ENCODE data around the gene C12orf75. TPM values are rescaled to one million over a fixed set of nuclear protein-coding genes. Genes with fewer than 3 reads are reported as not detected.
"Not testable (repeated sequence)": the region's sequence is repeated elsewhere in the genome, so short reads cannot be mapped to it uniquely, and the experiment has no call there.

Gene C12orf75
- total RNA-seq, 1 donor from 2014 or later, result 169 TPM

DNA sequence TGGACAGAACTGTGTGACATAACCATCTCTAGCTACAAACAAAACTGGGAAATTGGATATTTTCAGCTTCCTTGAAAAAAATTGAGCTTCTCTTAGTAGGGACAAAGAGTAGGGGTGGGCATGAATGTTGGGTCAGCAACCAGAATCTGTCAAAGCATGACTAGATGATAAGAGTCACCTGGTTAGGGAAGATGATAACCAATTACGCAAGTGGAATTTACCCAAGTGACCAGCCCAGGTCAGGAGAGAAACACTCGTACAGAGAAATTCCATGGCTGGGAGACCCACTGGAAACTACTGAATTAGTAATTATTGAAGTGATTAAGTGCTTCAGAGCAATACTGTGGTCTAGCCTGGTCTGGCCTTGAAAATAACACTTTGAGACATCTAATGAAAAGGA is 36.3 kb upstream of the C12orf75 start:
- no peak for DNase-seq (ENCODE audit: extremely low spot score, unreplicated experiment)
- Mint-ChIP-seq H3K4me1 (ENCODE audit: unreplicated experiment) (peaks cover 2% of the 10 kb centered on the region), H3K27ac (ENCODE audit: unreplicated experiment) (no peak overlapping the region), H3K36me3 (ENCODE audit: unreplicated experiment) (peaks cover 2% of the 10 kb centered on the region), H3K4me3 (ENCODE audit: unreplicated experiment) (no peak overlapping the region), H3K9me3 (ENCODE audit: unreplicated experiment) (peaks cover 12% of the 10 kb centered on the region), H3K27me3 (ENCODE audit: unreplicated experiment) (no peaks in the 10 kb centered on the region)
- no peak for TF ChIP-seq CTCF (IDR thresholded peaks at IDR 0.05)

- no peaks in the 10 kb centered on the region for H3K27me3 Mint-ChIP-seq (ENCODE audit: unreplicated experiment)
Measured at GRCh38 chr12:105294886-105295479, 35.5 kb upstream of the C12orf75 start.

GRCh38 chr12:105296116-105297089 is 34.1 kb upstream of the C12orf75 start:
- Mint-ChIP-seq H3K9me3 (ENCODE audit: unreplicated experiment) (peaks cover 15% of the 10 kb centered on the region), H3K36me3 (ENCODE audit: unreplicated experiment) (peaks cover 2% of the 10 kb centered on the region), H3K4me1 (ENCODE audit: unreplicated experiment) (peaks cover 2% of the 10 kb centered on the region), H3K27ac (ENCODE audit: unreplicated experiment) (no peak overlapping the region), H3K4me3 (ENCODE audit: unreplicated experiment) (no peak overlapping the region), H3K27me3 (ENCODE audit: unreplicated experiment) (no peaks in the 10 kb centered on the region)
- no peak for TF ChIP-seq CTCF (IDR thresholded peaks at IDR 0.05)
- DNase-seq (ENCODE audit: extremely low spot score, unreplicated experiment), result no peak

More at GRCh38 chr12:105294886-105295479, 35.5 kb upstream of the C12orf75 start:
- TF ChIP-seq CTCF (IDR thresholded peaks at IDR 0.05), result no peak
- H3K4me1 Mint-ChIP-seq (ENCODE audit: unreplicated experiment), result peaks cover 2% of the 10 kb centered on the region
- H3K36me3 Mint-ChIP-seq (ENCODE audit: unreplicated experiment), result peaks cover 2% of the 10 kb centered on the region
- peaks cover 15% of the 10 kb centered on the region for H3K9me3 Mint-ChIP-seq (ENCODE audit: unreplicated experiment)
- H3K27ac Mint-ChIP-seq (ENCODE audit: unreplicated experiment), result no peak overlapping the region
- no peak for DNase-seq (ENCODE audit: extremely low spot score, unreplicated experiment)
- H3K4me3 Mint-ChIP-seq (ENCODE audit: unreplicated experiment), result no peak overlapping the region

DNA sequence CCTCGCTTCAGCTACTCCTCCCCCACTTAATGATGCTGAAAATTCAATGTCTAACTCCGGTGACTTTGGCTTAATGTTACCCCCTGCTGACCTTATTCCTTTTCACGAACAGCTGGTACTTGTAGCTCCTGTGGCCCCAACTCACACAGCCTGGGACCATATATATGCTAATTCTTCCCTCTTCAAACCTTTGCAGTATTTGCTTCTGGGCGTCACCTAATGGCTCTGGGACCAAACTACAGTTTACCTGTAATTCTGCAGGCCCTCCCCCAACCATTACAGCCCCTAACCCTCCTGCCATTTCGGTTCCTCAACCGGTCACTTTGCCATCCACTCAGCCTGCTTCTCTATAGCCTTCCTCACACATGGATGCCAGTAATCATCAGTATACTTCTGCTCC is 29.6 kb upstream of the C12orf75 start:
- no peak overlapping the region for H3K4me3 Mint-ChIP-seq (ENCODE audit: unreplicated experiment)
- peaks cover 8% of the 10 kb centered on the region for H3K4me1 Mint-ChIP-seq (ENCODE audit: unreplicated experiment)
- H3K27me3 Mint-ChIP-seq (ENCODE audit: unreplicated experiment), result no peaks in the 10 kb centered on the region
- DNase-seq (ENCODE audit: extremely low spot score, unreplicated experiment), result no peak
- H3K27ac Mint-ChIP-seq (ENCODE audit: unreplicated experiment), result no peak overlapping the region
- TF ChIP-seq CTCF (IDR thresholded peaks at IDR 0.05), result no peak
- H3K36me3 Mint-ChIP-seq (ENCODE audit: unreplicated experiment), result peaks cover 2% of the 10 kb centered on the region
- H3K9me3 Mint-ChIP-seq (ENCODE audit: unreplicated experiment), result peaks cover 15% of the 10 kb centered on the region

DNA sequence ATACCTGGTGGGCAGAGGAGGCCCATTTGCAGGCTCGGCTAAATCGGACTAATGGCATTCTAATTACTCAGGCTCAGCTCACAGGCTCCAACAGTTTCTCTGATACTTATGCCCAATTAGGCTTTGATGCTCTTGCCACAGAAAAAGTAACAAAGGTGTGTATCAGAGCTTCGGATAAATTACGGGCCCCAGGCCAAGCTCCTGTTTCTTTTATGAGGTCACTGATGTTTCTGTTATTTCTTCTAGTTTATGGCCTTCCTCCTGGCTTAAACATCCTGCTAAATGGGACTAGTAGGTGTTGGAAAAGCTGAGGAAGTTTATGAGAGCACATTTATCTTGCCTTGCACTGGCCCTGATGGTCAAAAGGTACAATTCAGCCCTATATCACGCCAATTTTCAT is 28.8 kb upstream of the C12orf75 start:
- H3K27me3 Mint-ChIP-seq (ENCODE audit: unreplicated experiment), result no peaks in the 10 kb centered on the region
- peaks cover 15% of the 10 kb centered on the region for H3K9me3 Mint-ChIP-seq (ENCODE audit: unreplicated experiment)
- H3K4me3 Mint-ChIP-seq (ENCODE audit: unreplicated experiment), result no peak overlapping the region
- peaks cover 10% of the 10 kb centered on the region for H3K4me1 Mint-ChIP-seq (ENCODE audit: unreplicated experiment)
- no peak for TF ChIP-seq CTCF (IDR thresholded peaks at IDR 0.05)
- no peak overlapping the region for H3K27ac Mint-ChIP-seq (ENCODE audit: unreplicated experiment)
- no peak for DNase-seq (ENCODE audit: extremely low spot score, unreplicated experiment)
- peaks cover 2% of the 10 kb centered on the region for H3K36me3 Mint-ChIP-seq (ENCODE audit: unreplicated experiment)

- Mint-ChIP-seq H3K4me1 (ENCODE audit: unreplicated experiment) (peaks cover 22% of the 10 kb centered on the region), H3K9me3 (ENCODE audit: unreplicated experiment) (peaks cover 10% of the 10 kb centered on the region)
- H3K4me3 Mint-ChIP-seq (ENCODE audit: unreplicated experiment); H3K36me3 Mint-ChIP-seq (ENCODE audit: unreplicated experiment); H3K27ac Mint-ChIP-seq (ENCODE audit: unreplicated experiment); H3K27me3 Mint-ChIP-seq (ENCODE audit: unreplicated experiment); DNase-seq (ENCODE audit: extremely low spot score, unreplicated experiment): not testable (repeated sequence)
Measured at GRCh38 chr12:105302986-105303385, 27.5 kb upstream of the C12orf75 start.

DNA sequence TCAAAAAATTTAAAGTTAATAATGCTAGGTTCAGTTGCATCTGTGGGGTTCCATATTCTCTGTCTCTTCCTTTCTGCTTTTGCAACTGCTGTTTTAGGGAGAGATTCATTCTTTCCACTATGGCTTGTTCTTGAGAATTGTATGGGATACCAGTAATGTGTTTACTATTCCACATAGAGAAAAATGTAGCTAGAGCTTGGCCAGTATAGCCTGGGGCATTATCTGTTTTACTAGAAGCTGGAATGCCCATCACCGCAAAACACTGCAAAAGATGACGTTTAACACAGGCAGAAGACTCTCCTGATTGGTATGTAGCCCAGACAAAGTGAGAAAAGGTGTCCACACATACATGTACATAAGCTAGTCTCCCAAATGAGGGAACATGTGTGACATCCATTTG is 25.9 kb upstream of the C12orf75 start:
- not testable (repeated sequence) for H3K36me3 Mint-ChIP-seq (ENCODE audit: unreplicated experiment); H3K27ac Mint-ChIP-seq (ENCODE audit: unreplicated experiment); H3K4me3 Mint-ChIP-seq (ENCODE audit: unreplicated experiment); H3K27me3 Mint-ChIP-seq (ENCODE audit: unreplicated experiment); H3K9me3 Mint-ChIP-seq (ENCODE audit: unreplicated experiment); DNase-seq (ENCODE audit: extremely low spot score, unreplicated experiment)
- peaks cover 36% of the 10 kb centered on the region for H3K4me1 Mint-ChIP-seq (ENCODE audit: unreplicated experiment)

All from osteocyte (in vitro differentiated cells).